ENCODE measurements around the gene GPR21. TPM values are rescaled to one million over a fixed set of nuclear protein-coding genes. Genes with fewer than 3 reads are reported as not detected.
A peak's percentile ranks its signal among the peaks of the same experiment; 100 is the strongest.

Gene GPR21
- total and polyA plus RNA-seq, 12 donors: 0.25 to 0.95 (median 0.61) TPM; not detected in 4

DNA sequence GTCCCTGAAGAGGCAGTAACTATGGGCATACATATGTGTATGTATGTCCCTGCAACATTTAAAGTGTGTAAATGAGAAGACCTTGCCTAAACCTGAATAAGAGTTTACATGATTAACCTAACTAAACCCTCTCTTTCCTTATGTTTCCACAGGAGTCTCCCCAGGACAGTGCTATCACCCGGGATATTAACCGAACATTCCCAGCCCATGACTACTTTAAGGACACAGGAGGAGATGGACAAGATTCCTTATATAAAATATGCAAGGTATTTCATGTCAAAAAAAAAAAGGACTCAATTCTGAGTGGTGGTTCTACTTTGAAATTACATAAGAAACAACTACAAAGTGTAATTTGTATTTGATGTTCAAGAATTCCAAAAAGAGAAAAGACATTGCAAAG is 31.7 kb downstream of the GPR21 start:
- TF ChIP-seq, protein P1, sequence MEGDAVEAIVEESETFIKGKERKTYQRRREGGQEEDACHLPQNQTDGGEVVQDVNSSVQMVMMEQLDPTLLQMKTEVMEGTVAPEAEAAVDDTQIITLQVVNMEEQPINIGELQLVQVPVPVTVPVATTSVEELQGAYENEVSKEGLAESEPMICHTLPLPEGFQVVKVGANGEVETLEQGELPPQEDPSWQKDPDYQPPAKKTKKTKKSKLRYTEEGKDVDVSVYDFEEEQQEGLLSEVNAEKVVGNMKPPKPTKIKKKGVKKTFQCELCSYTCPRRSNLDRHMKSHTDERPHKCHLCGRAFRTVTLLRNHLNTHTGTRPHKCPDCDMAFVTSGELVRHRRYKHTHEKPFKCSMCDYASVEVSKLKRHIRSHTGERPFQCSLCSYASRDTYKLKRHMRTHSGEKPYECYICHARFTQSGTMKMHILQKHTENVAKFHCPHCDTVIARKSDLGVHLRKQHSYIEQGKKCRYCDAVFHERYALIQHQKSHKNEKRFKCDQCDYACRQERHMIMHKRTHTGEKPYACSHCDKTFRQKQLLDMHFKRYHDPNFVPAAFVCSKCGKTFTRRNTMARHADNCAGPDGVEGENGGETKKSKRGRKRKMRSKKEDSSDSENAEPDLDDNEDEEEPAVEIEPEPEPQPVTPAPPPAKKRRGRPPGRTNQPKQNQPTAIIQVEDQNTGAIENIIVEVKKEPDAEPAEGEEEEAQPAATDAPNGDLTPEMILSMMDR (IDR thresholded peaks at IDR 0.05): no peak
- peaks cover 0 to 65% (median 19%) of the 10 kb centered on the region in 9 donors for H3K36me3 ChIP-seq
- DNase-seq: no peak

DNA sequence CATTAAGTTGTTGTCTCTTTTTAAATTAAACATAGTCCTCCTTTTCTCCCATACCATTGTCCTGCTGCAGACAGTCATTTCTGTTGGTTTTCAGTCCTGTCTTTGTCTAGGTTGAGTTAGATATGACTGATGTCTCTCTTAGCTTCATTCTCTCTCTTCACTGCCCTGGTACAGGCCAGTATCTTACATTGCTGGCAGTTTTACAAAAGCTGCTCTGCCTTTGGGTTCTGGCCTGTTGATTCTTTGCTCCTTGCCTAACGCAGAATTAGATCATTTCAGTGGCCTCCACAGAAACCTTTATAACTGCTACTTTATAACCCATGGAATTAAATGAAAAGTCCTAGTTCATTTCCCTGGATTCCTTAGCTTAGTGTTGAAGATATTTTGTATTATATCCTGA is 33.7 kb downstream of the GPR21 start:
- intact Hi-C loops (cut with DNase I): no loop called here
- no peak overlapping the region for H3K27ac ChIP-seq
- WGBS, 2 donors: 85 to 86% methylated on average over 1 of the region's 1 CpG
- no peak for ATAC-seq
- TF ChIP-seq, protein P1 (IDR thresholded peaks at IDR 0.05): no peak
- H3K4me3 ChIP-seq: no peak overlapping the region
- H3K4me1 ChIP-seq: peaks cover 0 to 7% (median 0%) of the 10 kb centered on the region in 9 donors
- H3K36me3 ChIP-seq: peaks cover 0 to 71% (median 26%) of the 10 kb centered on the region in 9 donors
- no peak for DNase-seq
- H3K27me3 ChIP-seq: no peaks in the 10 kb centered on the region
- no peaks in the 10 kb centered on the region for H3K9me3 ChIP-seq

More for the DNA sequence above, 31.7 kb downstream of the GPR21 start:
- WGBS, 2 donors: 86 to 88% methylated on average over 2 of the region's 2 CpGs
- intact Hi-C loops (cut with DNase I): no loop called here
- Histone ChIP-seq H3K27me3 (no peaks in the 10 kb centered on the region), H3K27ac (no peak overlapping the region), H3K4me3 (no peak overlapping the region), H3K4me1 (peaks cover 0 to 7% (median 0%) of the 10 kb centered on the region in 9 donors), H3K9me3 (no peaks in the 10 kb centered on the region)
- ATAC-seq: no peak

DNA sequence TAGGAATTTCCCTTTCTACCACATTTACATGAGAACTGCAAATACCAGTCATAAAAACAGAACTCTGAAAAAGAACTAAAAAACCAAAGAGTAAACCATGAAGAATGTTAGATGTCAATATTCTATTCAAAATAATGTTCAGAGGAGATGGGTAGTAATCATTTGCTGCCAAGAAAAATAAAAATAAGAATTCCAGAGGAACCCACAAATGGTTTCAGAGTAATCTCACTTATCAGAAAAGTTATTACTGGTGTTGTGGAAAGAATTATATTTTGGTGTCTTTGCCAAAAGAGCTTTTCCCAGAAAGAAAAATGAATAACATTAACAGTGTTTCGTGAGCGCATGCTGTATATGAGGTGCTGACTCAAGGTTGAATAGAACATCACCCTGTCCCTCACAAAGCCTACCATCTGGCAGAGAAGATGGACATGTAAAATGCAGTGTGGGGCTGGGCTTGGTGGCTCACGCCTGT is 35.6 kb downstream of the GPR21 start:
- H3K4me3 ChIP-seq: no peak overlapping the region
- no peak for DNase-seq
- peaks cover 0 to 90% (median 26%) of the 10 kb centered on the region in 9 donors for H3K36me3 ChIP-seq
- peak in 4 of 8 donors; percentile 34 to 53 (median 50) for ATAC-seq
- intact Hi-C loops (cut with DNase I): no loop called here
- H3K4me1 ChIP-seq: peaks cover 0 to 24% (median 14%) of the 10 kb centered on the region in 9 donors
- TF ChIP-seq, protein P1 (IDR thresholded peaks at IDR 0.05): no peak
- peak overlapping the region in 1 of 10 donors; percentile 27 for H3K27ac ChIP-seq
- no peaks in the 10 kb centered on the region for H3K27me3 ChIP-seq
- 73 to 81% methylated on average over 3 of the region's 3 CpGs for WGBS, 2 donors
- H3K9me3 ChIP-seq: no peaks in the 10 kb centered on the region

DNA sequence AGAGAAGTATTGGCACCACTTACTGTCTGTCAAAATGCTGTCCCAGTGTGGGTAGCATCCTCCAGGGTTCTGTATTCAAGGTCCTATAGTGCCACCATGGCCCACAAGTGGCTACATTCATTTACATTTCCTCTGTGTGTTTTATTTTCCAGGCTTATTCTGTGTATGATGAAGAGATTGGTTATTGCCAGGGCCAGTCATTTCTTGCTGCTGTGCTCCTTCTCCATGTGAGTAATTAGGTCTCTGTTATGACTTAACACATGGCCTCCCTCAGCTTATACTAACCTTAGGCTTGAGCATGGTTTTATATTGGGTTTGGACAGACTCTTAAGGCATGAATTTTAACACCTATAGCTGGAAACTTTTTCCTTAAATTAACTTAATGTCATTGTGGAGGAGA is 36.7 kb downstream of the GPR21 start:
- Histone ChIP-seq H3K27ac (no peak overlapping the region), H3K9me3 (no peaks in the 10 kb centered on the region), H3K4me1 (peaks cover 0 to 32% (median 20%) of the 10 kb centered on the region in 9 donors), H3K36me3 (peaks cover 0 to 95% (median 23%) of the 10 kb centered on the region in 9 donors), H3K27me3 (no peaks in the 10 kb centered on the region), H3K4me3 (no peak overlapping the region)
- intact Hi-C loops (cut with DNase I): loop anchor here in 1 of 10 donors (5.0 kb wide), 1 partner anchor 33 kb away; no protein-coding TSS in a partner anchor
- ATAC-seq: no peak
- no peak for DNase-seq
- TF ChIP-seq, protein P1 (IDR thresholded peaks at IDR 0.05): no peak

All from heart right ventricle (tissue), 16 donors.